ENCODE data around the gene ANK2. TPM values are rescaled to one million over a fixed set of nuclear protein-coding genes. Genes with fewer than 3 reads are reported as not detected.

ANK2 gene
- total RNA-seq, 1 donor from 2014 or later = 35.5 TPM

DNA sequence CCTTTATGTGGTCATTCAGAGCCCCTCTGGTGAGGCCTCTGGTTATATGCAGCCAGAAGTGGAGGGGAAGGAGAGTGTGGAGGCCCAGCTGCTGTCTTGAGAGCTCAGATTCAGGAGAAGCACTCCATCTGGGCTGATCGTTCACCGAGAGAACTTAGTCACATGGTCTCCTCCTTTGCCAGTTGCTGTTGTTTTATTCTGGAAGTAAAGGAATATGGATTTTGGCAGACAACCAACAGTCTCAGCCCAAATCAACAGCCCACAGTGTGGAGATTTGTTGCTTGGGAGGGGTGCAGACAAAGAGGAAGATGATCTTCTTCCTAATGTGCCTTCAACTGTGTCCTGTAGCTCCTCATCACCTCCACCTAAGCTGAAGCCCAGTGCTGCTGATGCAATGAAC lies 355.4 kb downstream of the ANK2 start:
- no peak for DNase-seq (ENCODE audit: low read depth)
- H3K36me3 ChIP-seq (ENCODE audit: control insufficient read depth, insufficient read depth, low read length) = no peaks in the 10 kb centered on the region
- H3K27me3 ChIP-seq (ENCODE audit: control insufficient read depth, insufficient read depth, low read length) = no peaks in the 10 kb centered on the region
- TF ChIP-seq, protein P1, sequence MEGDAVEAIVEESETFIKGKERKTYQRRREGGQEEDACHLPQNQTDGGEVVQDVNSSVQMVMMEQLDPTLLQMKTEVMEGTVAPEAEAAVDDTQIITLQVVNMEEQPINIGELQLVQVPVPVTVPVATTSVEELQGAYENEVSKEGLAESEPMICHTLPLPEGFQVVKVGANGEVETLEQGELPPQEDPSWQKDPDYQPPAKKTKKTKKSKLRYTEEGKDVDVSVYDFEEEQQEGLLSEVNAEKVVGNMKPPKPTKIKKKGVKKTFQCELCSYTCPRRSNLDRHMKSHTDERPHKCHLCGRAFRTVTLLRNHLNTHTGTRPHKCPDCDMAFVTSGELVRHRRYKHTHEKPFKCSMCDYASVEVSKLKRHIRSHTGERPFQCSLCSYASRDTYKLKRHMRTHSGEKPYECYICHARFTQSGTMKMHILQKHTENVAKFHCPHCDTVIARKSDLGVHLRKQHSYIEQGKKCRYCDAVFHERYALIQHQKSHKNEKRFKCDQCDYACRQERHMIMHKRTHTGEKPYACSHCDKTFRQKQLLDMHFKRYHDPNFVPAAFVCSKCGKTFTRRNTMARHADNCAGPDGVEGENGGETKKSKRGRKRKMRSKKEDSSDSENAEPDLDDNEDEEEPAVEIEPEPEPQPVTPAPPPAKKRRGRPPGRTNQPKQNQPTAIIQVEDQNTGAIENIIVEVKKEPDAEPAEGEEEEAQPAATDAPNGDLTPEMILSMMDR (IDR thresholded peaks at IDR 0.05; ENCODE audit: insufficient read depth, low read length, poor library complexity, severe bottlenecking) = no peak
- H3K4me3 ChIP-seq (ENCODE audit: low read depth, low read length) = no peak overlapping the region

DNA sequence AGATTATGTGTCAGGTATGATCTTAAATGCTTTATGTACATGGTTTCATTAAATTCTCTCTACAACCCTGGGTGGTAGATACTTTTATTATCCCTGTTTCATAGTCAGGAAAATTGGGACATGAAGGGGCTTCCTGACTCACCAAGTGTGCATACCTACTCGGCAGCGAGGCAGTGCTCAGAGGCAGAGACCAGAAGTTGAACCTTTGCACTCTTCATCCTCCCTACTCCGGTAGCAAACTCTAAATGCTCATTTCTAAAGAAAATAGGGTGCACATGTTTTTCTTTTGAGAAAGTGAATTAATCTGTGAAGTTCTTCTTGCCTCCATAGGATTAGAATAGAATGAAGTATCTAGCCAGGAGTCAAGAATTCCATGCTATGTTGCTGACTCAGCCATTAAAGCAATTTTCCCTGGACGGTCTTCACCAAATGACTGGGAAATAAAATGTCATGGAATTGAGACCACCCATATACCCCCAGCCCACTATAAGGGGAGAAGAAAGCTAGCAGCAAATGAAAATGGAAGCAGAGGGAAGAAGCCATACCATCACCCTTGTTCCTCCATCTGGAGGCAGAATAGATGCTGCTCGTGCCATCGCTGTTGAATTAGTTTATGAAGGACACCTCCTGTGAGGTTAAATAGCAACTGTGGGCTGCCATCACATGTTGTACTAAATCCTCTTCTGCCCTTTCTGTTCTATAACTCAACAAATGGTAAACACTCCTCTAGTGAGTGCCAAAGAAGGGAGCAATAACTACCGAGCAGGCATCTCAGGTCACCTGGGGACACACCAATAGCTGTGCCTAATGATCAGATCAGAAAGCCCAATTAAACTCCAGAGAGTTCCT lies 356.6 kb downstream of the ANK2 start:
- Histone ChIP-seq H3K36me3 (ENCODE audit: control insufficient read depth, insufficient read depth, low read length) (no peaks in the 10 kb centered on the region), H3K27me3 (ENCODE audit: control insufficient read depth, insufficient read depth, low read length) (no peaks in the 10 kb centered on the region), H3K4me3 (ENCODE audit: low read depth, low read length) (no peak overlapping the region)
- no peak for DNase-seq (ENCODE audit: low read depth)
- TF ChIP-seq, protein P1 (IDR thresholded peaks at IDR 0.05; ENCODE audit: insufficient read depth, low read length, poor library complexity, severe bottlenecking) = no peak

- Histone ChIP-seq H3K4me3 (ENCODE audit: low read depth, low read length) (no peak overlapping the region), H3K36me3 (ENCODE audit: control insufficient read depth, insufficient read depth, low read length) (no peaks in the 10 kb centered on the region), H3K27me3 (ENCODE audit: control insufficient read depth, insufficient read depth, low read length) (no peaks in the 10 kb centered on the region)
- TF ChIP-seq, protein P1 (IDR thresholded peaks at IDR 0.05; ENCODE audit: insufficient read depth, low read length, poor library complexity, severe bottlenecking) = no peak
- DNase-seq (ENCODE audit: low read depth) = no peak
Observed at GRCh38 chr4:113406723-113407016, 357.2 kb downstream of the ANK2 start.

GRCh38 chr4:113407409-113407808 lies 358.0 kb downstream of the ANK2 start:
- no peaks in the 10 kb centered on the region for H3K36me3 ChIP-seq (ENCODE audit: control insufficient read depth, insufficient read depth, low read length)
- no peaks in the 10 kb centered on the region for H3K27me3 ChIP-seq (ENCODE audit: control insufficient read depth, insufficient read depth, low read length)
- H3K4me3 ChIP-seq (ENCODE audit: low read depth, low read length) = no peak overlapping the region
- DNase-seq (ENCODE audit: low read depth) = no peak
- TF ChIP-seq, protein P1 (IDR thresholded peaks at IDR 0.05; ENCODE audit: insufficient read depth, low read length, poor library complexity, severe bottlenecking) = no peak

DNA sequence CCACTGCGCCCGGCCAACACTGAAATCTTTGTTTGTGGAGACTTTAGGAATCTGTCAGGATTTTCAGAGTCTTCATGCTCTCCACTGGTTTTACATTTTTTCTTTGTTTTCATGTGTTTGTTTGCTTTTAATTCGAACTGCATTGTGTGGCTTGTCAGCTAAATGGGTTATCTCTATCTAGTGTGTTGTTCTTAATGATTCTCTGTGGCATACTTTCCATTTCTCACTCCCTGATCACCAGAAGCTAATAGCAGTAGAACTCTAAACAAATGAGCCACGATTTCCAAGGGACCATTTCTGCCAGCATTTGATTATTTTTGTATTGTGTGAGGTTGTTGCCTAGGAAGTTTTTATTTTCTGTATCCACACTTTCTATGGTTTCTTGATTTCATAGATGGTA lies 359.7 kb downstream of the ANK2 start:
- TF ChIP-seq, protein P1 (IDR thresholded peaks at IDR 0.05; ENCODE audit: insufficient read depth, low read length, poor library complexity, severe bottlenecking) = no peak
- H3K36me3 ChIP-seq (ENCODE audit: control insufficient read depth, insufficient read depth, low read length) = no peaks in the 10 kb centered on the region
- DNase-seq (ENCODE audit: low read depth) = no peak

GRCh38 chr4:113410686-113411085 lies 361.2 kb downstream of the ANK2 start:
- Histone ChIP-seq H3K36me3 (ENCODE audit: control insufficient read depth, insufficient read depth, low read length) (no peaks in the 10 kb centered on the region), H3K4me3 (ENCODE audit: low read depth, low read length) (no peak overlapping the region), H3K27me3 (ENCODE audit: control insufficient read depth, insufficient read depth, low read length) (no peaks in the 10 kb centered on the region)
- DNase-seq (ENCODE audit: low read depth) = no peak
- TF ChIP-seq, protein P1 (IDR thresholded peaks at IDR 0.05; ENCODE audit: insufficient read depth, low read length, poor library complexity, severe bottlenecking) = no peak

More for the DNA sequence above, 359.7 kb downstream of the ANK2 start:
- H3K27me3 ChIP-seq (ENCODE audit: control insufficient read depth, insufficient read depth, low read length) = no peaks in the 10 kb centered on the region
- H3K4me3 ChIP-seq (ENCODE audit: low read depth, low read length) = no peak overlapping the region
